ENCODE measurements around the gene GABRR1.
"Not testable (repeated sequence)": the region's sequence is repeated elsewhere in the genome, so short reads cannot be mapped to it uniquely, and the experiment has no call there.

GABRR1 gene

DNA sequence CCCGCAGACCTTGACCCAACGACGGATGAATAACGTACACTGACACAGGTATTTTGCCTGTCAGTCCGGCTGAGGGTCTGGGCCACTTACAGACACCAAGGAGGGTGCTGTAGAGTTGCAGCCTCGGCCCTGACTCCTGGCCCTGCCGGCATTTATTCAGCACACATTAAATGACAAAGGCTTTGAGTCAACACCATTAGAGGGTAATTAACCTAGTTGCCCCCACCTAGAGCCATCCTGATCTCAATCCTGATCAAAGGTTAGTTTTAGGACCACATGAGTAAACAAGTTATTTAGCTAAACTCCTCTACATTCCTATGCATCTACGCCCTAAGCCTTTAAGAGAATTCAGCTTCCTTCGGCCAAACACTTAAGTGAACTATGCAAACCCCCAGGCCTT is 83.2 kb downstream of the GABRR1 start:
- H3K27ac ChIP-seq, result no peak overlapping the region
- TF ChIP-seq, protein P1, sequence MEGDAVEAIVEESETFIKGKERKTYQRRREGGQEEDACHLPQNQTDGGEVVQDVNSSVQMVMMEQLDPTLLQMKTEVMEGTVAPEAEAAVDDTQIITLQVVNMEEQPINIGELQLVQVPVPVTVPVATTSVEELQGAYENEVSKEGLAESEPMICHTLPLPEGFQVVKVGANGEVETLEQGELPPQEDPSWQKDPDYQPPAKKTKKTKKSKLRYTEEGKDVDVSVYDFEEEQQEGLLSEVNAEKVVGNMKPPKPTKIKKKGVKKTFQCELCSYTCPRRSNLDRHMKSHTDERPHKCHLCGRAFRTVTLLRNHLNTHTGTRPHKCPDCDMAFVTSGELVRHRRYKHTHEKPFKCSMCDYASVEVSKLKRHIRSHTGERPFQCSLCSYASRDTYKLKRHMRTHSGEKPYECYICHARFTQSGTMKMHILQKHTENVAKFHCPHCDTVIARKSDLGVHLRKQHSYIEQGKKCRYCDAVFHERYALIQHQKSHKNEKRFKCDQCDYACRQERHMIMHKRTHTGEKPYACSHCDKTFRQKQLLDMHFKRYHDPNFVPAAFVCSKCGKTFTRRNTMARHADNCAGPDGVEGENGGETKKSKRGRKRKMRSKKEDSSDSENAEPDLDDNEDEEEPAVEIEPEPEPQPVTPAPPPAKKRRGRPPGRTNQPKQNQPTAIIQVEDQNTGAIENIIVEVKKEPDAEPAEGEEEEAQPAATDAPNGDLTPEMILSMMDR (conservative IDR thresholded peaks at IDR 0.05), result no peak

DNA sequence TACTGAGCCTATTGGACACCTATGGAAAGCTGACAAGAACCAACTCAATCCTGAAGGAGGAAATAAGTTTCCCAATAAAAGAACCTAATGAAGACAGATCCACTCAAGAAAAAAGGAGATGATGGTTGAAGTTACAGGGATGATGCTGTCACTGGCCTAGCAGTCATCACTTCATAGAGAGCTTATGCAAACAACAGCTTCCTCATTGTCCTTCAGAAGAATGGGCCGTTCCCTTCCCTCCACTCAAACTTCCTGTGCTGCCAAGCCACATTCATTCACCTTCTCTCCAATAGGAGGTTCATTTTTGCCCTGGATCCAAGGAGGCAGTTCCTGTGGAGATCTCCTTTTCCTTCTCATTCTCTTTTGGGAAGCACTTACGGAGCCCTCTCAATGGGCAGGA is 85.1 kb downstream of the GABRR1 start:
- H3K27ac ChIP-seq, result no peak overlapping the region
- TF ChIP-seq, protein P1 (conservative IDR thresholded peaks at IDR 0.05), result no peak

DNA sequence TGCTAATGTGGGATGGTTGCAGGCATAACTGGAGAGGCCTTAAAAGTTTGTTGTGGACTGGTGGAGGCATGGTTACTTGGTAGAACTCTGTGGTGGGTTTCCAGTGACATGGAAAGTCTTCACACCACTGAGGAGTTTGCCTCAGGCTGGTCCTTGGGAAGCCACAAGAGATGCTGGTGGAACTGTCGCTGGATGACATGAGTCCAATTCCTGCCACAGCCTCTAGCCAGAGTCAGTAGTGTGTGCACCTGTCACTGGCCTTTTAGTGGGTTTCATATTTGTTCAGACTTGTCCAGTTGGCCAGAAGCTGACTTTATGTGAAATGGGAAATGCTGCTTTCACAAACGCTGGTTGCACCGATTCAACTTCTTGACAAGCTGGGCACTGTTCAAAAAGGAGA is 85.6 kb downstream of the GABRR1 start:
- H3K27ac ChIP-seq, result no peak overlapping the region
- TF ChIP-seq, protein P1 (conservative IDR thresholded peaks at IDR 0.05), result no peak

DNA sequence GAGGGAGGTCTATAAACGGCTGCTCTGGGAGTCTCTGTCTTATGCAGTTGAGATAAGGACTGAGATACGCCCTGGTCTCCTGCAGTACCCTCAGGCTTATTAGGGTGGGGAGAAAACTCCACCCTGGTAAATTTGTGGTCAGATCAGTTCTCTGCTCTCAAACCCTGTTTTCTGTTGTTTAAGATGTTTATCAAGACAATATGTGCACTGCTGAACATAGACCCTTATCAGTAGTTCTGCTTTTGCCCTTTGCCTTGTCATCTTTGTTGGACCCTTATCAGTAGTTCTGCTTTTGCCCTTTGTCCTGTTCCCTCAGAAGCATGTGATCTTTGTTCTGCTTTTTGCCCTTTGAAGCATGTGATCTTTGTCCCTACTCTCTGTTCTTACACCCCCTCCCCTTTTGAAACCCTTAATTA is 88.9 kb downstream of the GABRR1 start:
- not testable (repeated sequence) for H3K27ac ChIP-seq
